HG03039 (cell line): ENCODE measurements around the gene JCAD.
"Not testable (repeated sequence)": the region's sequence is repeated elsewhere in the genome, so short reads cannot be mapped to it uniquely, and the experiment has no call there.

Source experiments
- ATAC-seq: cut with Tn5 transposase; IDR thresholded peaks from one replicate; pipeline ENCODE4 v1.9.1; 2021; ENCODE audit warnings: mild to moderate bottlenecking, moderate library complexity; ENCODE audit not compliant: unreplicated experiment

The JCAD gene

GRCh38 chr10:30028006-30028737 lies 31.2 kb downstream of the JCAD start:
- ATAC-seq, result no peak

GRCh38 chr10:30027057-30028005 lies 32.1 kb downstream of the JCAD start:
- peak; percentile 78 for ATAC-seq

GRCh38 chr10:30026578-30026977 lies 32.8 kb downstream of the JCAD start:
- no peak for ATAC-seq

GRCh38 chr10:30026080-30026479 lies 33.3 kb downstream of the JCAD start:
- no peak for ATAC-seq

- ATAC-seq, result not testable (repeated sequence)
Observed at GRCh38 chr10:30025428-30025827, 34.0 kb downstream of the JCAD start.

DNA sequence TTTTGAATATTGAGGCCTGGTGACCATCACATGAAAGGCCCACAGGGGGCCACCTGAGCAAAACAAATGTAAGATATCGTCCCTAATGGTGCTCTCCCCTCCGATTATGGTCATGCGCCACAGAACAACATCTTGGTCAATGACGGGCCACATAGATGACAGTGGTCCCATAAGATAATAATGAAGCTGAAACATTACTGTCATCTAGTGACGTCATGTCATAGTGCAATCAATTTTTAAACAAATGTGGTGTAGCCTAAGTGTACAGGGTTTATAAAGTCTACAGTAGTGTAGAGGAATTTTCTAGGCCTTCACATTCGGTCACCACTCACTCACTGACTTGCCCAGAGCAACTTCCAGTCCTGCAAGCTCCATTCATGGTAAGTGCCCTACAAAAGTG lies 36.8 kb downstream of the JCAD start:
- no peak for ATAC-seq

DNA sequence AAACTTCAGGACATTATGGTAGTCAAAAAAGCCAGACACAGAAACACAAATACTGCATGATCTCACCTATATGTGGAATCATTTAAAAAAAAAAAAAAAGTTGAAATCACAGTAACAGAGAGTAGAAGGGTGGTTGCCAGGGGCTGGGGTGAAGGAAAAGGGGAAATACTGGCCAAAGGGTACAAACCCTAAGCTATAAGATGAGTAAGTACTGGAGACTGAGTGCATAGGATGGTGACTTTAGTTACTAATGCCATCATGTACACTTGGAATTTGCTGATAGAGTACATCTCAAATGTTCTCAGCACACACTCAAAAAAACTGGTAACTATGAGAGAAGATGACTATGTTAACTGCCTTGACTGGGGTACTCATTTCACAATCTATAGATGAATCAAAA lies 39.9 kb downstream of the JCAD start:
- ATAC-seq, result no peak

- ATAC-seq, result no peak
Observed at GRCh38 chr10:30018496-30018895, 40.9 kb downstream of the JCAD start.

DNA sequence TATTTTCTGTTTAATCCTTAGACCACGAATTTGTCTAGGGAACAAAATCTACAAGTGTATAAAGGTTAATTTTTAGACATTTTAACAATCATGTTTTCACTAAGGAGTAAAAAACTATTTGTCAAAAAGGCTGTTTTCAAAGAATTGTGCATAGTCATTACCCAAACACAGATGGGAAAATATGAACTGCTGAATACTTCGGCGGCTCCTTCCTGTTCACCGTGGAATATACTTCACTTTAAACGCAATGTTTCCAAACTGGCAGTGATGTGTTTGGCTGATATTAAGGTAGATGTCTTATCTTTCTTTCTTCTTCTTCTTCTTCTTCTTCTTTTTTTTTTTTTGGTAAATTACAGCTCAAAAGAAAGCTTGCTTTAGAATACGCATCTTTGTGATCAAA lies 41.4 kb downstream of the JCAD start:
- ATAC-seq, result no peak

- no peak for ATAC-seq
Observed at GRCh38 chr10:30017556-30017955, 41.8 kb downstream of the JCAD start.

GRCh38 chr10:30014511-30014910 lies 44.9 kb downstream of the JCAD start:
- ATAC-seq, result no peak

DNA sequence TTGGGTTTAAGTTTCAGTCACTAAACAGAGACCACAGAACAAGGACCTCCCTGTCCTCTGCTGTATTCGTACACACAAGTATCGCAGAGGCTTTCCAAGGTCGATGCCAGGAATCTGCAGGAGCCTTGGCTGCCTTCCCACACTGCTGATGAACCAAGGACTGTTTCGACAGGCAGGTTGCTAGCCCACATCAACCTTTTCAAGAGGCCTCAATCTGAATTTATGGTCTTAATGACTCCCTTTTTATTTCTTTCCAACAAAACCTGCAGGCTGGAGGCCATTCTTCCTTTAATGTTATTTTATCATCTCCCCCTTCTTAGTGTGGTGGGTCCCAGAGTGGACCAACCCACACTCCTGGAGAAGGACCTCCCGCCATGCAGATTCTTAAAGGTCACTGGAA lies 45.6 kb downstream of the JCAD start:
- ATAC-seq, result no peak

GRCh38 chr10:30011956-30012647 lies 47.3 kb downstream of the JCAD start:
- ATAC-seq, result no peak

GRCh38 chr10:30011396-30011795 lies 48.0 kb downstream of the JCAD start:
- no peak for ATAC-seq

- no peak for ATAC-seq
Observed at GRCh38 chr10:30007406-30007805, 52.0 kb downstream of the JCAD start.

GRCh38 chr10:30006410-30006809 lies 53.0 kb downstream of the JCAD start:
- no peak for ATAC-seq

DNA sequence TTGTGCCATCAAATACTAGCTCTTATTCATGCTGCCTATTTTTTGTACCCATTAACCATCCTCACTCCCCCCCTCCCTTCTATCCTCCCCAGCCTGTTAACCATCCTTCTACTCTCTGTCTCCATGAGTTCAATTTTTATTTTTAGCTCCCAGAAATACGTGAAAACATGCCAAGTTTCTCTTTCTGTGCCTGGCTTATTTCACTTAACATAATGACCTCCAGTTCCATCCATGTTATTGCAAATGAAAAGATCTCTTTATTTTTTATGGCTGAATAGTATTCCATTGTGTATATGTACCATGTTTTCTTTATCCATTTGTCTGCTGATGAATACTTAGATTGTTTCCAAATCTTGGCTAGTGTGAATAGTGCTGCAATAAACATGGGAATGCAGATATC lies 54.3 kb downstream of the JCAD start:
- not testable (repeated sequence) for ATAC-seq

DNA sequence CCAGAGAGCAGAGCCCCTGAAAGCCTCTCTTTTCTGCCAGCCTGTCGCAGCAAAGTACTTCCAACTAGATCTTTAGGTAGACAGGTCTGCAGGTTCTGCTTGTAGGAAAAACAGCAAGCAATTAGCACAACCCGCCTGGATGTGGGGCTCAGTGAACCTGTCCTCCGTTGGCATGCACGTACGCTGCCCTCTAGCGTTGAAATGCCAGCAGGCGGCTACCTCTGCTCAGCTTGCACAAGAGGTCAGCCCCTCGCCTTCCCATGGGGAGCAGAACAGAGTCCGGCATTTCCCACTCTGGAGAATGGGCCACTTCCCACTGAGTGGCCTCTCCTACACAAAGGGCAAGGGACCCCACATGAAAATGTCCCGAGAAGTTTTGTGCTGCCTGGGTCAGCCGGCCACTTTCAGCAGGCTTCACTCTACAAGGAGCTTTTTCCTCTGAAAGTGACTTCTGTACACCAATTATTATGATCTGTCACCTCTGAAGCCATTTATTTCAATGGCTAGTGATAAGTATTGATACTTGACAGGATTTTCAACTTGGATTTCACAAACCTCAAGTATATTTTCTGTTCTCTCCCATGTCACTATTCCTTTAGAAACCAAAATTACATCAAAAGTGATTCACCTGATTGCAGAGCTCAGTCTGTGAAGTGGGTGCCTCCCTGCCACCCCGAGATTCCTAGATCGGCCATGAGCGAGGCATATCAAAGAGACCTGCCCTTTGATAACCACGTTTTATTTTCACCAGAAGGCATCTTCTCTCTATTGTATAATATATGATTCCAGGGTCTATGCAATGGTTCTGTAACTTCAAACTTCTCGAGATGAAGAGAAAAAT lies 56.7 kb downstream of the JCAD start:
- ATAC-seq, result no peak

GRCh38 chr10:30000802-30001571 lies 58.4 kb downstream of the JCAD start:
- ATAC-seq, result no peak
